Left forelimb (tissue), 1 donor: ENCODE data around the gene RUNX3.
"Not testable (repeated sequence)": the region's sequence is repeated elsewhere in the genome, so short reads cannot be mapped to it uniquely, and the experiment has no call there.

Experiments used
- DNase-seq: peaks from one replicate; pipeline ENCODE4 v3.0.0-alpha.2; 2018; ENCODE audit warnings: low spot score

RUNX3 gene

GRCh38 chr1:24930260-24931145 lies at the start of gene RUNX3:
TSS of gene RUNX3 (minus strand) at chr1:24930276. CDS start at chr1:24929868, 408 bp downstream.
- DNase-seq: no peak

DNA sequence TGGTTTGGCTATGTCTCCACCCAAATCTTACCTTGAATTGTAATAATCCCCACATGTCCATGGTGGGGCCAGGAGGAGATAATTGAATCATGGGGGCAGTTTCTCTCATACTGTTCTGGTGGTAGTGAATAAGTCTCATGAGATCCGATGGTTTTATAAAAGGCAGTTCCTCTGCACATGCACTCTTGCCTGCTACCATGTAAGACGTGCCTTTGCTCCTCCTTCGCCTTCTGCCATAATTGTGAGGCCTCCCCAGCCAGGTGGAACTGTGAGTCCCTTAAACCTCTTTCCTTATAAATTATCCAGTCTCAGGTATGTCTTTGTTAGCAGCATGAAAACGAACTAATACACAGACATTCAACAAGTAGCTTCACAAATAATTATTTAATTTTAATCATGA lies 49.2 kb upstream of the RUNX3 start:
- not testable (repeated sequence) for DNase-seq

GRCh38 chr1:24978383-24979032 lies 48.4 kb upstream of the RUNX3 start:
- no peak for DNase-seq

GRCh38 chr1:24975391-24975790 lies 45.3 kb upstream of the RUNX3 start:
- no peak for DNase-seq

DNA sequence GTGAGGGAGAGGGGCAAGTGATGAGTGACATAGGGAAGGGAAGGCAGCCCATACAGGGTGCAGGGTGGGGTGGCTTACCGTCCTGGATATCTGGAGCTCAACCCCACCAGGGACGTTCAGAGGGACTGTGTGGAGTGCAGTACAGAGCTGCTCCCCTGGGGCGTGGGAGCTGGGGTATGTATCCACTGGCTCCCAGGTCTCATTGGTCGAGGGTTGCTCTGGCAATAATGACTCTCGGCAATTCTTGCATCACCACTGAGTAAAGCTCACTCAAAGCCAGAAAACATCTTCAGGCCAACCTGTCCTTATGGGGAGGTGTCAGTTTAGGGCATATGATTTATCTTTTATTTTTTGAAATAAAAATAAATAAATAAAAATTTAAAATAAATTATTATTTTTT lies 43.2 kb upstream of the RUNX3 start:
- no peak for DNase-seq

- no peak for DNase-seq
Observed at GRCh38 chr1:24972915-24973242, 42.8 kb upstream of the RUNX3 start.

DNA sequence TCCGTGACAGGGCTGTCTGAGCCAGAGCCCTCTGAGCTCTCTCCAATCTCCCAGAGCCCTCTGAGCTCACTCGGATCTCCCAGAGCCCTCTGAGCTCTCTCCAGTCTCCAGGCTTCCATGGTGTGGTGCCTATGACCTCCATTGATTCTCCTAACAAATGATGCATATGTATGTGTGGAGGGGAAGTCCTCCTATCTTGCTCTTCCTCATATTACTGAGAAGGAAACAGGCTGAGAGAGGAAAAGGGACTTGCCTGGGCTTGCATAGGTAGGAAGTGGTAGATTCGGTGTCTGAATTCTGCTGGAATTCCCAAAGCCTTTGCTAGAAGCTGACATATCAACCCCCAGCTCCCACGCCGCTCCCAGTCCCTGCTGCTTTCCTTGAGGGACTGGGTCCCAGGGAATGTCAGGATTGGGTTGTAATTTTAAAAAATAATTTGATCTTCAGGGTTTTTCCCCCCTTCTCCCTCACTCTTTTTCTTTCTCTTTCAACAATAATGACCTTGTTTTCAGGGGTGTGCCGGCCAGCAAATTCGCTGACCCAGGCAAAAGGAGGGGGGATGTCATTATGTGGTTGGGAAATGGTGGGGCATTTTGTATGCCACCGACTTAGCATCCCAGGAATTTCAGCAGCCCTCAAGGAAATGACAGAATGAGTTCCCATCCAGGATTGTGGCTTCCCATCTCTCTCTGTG lies 42.3 kb upstream of the RUNX3 start:
- DNase-seq: no peak

DNA sequence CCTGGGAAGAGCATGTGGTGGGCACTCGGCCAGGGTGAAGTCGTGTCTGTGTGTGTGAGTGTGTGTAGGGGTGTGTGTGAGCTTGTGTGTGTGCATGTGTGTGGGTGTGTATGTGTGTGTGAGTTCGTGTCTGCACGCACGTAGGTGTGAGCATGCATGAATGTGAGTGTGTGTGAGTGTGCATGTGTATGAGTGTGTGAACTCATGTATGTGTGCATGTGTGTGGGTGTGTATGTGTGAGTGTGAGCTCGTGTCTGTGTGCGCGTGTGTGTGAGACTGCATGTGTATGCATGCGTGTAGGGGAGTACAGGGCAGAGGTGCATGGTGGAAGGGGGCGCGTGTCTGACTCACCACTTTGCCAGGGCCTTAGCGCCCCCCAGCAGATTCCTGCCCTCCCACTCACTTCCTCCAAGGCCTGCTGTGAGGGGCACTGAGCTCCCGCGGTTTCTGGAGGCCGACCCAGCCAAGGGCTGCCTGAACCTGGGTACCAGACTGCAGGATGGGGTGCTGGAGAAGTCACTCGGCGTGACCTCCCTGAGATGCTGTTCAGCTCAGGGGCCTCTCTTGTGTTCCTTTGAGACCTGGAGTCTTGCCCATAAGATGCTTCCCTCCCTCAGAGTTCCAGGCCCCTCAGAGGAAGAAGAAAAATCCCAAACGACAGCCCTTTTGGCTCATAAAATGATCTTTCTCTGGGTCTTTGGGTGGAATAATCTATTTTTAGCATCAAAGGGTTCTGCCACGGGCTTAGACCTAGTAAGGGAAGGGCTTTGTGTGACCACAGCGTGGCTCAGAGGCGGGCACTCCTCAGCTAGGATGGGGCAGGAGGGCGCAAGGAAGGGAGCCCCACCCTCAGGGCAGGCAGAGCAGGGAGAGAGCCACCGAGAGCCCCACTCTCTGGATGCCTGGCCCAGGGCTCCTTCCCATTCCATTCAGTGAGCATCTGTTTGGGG lies 41.1 kb upstream of the RUNX3 start:
- no peak for DNase-seq

- no peak for DNase-seq
Observed at GRCh38 chr1:24970399-24970753, 40.3 kb upstream of the RUNX3 start.

- no peak for DNase-seq
Observed at GRCh38 chr1:24969596-24970398, 39.7 kb upstream of the RUNX3 start.

- DNase-seq: no peak
Observed at GRCh38 chr1:24968941-24969585, 39.0 kb upstream of the RUNX3 start.

DNA sequence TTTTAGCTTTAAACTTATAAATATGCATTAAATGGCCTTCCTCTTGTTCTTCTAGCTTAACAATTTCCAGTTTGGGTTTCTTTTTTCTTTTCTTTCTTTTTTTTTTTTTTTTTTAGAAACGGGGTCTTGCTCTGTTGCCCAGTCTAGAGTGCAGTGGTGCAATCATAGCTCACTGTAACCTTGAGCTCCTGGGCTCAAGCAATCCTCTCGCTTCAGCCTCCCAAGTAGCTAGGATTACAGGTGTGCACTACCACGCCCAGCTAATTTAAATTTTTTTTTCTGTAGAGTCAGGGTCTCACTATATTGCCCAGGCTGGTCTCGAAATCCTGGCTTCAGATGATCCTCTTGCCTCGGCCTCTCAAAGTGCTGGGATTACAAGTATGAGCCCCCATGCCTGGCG lies 37.9 kb upstream of the RUNX3 start:
- no peak for DNase-seq

DNA sequence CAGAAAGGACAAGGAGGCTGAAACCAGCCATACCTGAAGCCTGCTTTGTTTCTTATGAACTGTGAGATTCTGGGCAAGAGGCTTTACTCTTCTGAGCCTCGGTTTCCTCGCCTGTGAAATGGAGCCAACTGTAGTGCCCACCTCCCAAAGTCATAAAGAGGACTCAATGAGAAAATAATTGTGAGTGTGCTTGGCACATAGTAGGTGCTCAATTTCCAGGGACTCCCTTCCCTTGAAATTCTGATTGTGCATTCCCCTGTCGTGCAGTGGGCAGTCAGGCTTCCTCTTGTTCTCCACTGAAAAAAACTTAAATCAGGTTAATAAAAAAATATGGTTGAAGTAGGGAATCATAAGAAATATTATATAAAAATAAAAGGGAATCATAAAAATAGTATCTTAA lies 37.5 kb upstream of the RUNX3 start:
- DNase-seq: no peak

GRCh38 chr1:24966724-24967346 lies 36.8 kb upstream of the RUNX3 start:
- no peak for DNase-seq

DNA sequence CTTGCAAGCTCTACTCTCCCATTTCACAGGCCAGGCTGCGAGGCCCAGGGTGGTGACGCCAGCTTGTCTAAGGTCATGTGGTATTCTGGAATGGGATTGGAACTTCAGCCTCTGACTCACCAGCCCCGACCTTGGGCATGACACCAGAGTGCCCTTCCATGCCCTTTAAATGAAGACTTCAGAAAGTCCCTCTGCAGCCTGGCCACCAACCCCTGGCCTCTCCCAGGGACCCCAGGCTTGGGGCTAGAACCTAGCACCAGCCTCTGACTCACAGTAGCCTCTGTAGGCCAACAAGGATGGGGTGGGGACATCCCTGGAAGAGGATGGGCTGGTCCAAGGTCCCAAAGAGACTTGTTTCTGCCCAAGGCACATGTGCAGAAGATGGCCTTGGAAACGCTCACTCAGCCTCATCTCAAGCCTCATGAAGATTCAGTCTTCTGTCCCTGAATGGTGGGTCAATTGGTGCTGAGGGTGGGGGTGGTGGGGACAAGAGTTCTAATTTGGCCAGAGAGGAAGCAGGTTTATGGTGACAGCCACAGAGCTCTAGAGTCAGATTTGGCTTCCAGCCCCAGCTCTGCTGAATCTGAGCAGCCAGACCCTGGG lies 36.1 kb upstream of the RUNX3 start:
- DNase-seq: no peak

GRCh38 chr1:24965571-24965930 lies 35.5 kb upstream of the RUNX3 start:
- no peak for DNase-seq

DNA sequence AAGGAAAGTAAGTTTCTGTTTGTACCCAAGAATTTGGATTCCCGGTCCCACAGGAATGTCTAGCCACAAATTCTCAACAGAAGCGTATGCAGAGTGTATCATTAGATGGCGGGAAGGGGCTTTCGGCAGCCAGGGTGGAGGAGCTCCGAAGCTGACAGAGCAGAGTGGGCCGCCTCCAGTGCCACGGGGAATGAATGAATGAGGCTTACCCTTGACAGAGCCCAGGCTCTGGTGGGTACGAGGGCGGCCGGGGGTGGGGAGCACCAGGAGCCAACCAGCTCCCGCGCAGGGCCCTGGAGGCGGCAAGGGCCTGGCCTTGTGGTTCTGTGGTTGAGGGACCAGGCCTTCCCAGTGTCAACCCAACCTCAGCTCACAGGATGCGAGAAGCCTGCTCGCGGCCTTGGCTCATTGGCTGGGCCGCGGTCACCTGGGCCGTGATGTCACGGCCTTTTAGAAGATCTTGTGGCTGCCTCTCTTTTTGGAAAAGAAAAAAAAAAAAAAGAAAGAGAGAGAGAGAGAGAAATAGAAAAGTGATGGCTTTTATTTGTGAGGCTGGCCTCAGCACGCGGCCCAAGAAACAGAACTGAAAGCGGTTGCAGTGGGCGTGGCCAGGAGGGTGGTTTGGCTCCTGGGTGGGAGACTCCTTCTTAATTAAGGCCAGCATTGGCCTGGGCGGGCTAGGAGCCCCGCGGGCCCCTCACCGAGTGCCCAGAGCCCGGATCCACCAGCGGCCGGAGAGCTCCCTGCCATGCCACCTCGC lies 34.9 kb upstream of the RUNX3 start:
- no peak for DNase-seq

GRCh38 chr1:24963943-24964693 lies 34.0 kb upstream of the RUNX3 start:
- no peak for DNase-seq
